GM12872 (cell line): ENCODE measurements around the gene SMIM3.

Source experiments
- TF ChIP-seq, protein P1 (sequence below): IDR thresholded peaks from 3 replicates; pipeline ENCODE4 v1.5.1; 2011; ENCODE audit warnings: low read depth, mild to moderate bottlenecking, low read length, moderate library complexity; ENCODE audit not compliant: insufficient read depth

SMIM3 gene

DNA sequence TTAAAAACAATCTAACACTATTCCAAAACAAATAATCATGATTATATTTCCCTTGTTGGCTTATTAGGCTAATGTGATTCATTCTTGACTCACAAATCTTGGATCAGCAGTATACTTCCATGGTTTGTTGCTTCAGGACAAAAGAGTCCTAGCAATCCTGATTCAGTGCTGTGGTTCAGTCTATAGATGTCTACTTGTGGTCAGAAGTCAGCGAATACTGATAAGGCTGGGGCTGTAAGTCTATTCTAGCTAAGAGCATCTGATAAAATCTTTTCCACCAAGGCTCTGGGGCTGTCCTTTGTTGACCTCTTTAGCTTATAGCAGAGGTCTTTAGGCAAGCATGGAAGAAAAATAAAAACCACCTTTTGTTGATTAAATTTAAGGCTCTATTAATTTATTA, 4.4 kb upstream of the SMIM3 start:
- TF ChIP-seq, protein P1, sequence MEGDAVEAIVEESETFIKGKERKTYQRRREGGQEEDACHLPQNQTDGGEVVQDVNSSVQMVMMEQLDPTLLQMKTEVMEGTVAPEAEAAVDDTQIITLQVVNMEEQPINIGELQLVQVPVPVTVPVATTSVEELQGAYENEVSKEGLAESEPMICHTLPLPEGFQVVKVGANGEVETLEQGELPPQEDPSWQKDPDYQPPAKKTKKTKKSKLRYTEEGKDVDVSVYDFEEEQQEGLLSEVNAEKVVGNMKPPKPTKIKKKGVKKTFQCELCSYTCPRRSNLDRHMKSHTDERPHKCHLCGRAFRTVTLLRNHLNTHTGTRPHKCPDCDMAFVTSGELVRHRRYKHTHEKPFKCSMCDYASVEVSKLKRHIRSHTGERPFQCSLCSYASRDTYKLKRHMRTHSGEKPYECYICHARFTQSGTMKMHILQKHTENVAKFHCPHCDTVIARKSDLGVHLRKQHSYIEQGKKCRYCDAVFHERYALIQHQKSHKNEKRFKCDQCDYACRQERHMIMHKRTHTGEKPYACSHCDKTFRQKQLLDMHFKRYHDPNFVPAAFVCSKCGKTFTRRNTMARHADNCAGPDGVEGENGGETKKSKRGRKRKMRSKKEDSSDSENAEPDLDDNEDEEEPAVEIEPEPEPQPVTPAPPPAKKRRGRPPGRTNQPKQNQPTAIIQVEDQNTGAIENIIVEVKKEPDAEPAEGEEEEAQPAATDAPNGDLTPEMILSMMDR: no peak

DNA sequence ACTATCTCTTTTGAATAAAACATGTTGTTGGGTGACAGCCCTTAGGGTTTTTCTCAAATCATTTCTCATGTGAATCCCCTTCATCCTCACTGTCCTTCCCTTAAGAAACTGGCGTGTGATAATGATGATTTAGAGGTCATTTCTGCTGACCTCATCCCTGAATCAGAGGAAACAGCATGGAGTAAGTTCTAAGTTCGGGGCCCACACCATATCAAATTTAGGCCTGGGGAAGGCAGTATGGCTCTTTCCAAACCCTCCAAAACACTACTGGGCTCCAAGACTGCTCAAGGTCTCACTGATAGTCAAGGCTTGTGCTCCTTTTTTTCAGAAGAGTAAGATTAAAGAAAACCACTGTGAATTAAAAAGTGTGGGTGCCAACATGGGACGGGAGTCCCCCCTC, 872 bp upstream of the SMIM3 start:
- TF ChIP-seq, protein P1: no peak

DNA sequence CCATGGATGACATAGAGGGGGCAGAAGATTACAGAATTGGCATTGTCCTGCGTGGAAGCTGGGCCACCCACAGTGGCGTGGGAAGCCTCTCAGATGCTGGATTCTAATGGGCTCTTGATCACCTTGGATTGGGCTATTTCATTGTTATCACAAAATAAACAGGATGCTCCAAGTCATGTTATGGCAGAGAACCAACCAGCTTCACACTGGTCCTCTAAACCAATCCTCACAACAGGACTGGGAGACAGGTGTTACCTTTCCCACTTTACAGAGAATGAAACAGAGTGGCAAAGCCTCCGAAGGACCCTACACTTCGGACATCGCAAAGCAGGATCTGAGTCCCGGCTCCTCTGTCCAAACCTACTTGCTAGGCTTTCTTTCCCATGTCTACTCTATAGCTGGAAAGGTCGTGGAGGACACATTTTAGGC, 455 bp upstream of the SMIM3 start:
- TF ChIP-seq, protein P1: no peak

DNA sequence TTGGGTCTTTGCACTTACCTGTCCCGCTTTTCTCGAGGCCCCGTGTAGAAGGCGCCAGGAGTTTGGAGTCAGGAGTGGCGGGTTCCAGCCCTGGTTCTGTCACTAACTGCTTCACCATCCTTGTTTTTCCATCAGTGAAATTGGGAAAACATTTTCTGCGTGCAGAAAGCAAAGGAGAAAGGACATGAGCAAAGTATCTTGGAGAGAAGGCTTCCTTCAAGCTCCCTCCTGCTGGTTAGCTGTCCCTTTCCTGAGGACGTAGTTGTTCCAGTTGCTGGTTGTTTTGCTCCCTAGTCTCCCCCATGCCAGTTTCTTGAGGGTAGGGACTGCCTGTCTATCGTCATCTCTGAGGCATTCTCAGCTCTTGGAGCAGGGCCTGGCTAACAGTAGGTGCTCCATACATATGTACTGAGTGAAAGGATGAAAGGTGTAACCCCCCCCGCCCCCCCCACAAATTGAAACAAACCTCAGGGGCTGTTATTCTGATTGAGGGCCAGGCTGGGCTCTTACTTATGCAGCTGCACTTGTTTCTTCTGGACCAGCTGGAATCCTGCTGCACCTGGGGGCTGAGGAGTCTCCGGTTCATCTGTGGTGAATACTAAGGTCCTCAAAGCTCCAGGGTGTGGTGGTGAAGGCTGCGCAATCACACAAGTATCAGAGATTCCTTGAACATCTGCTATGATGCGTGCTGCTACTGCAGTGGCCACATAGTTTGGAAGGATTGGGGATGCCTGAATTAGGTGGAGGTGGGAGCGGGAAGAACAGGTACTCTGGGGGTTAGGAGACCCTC, 1.0 kb downstream of the SMIM3 start:
- TF ChIP-seq, protein P1: no peak

DNA sequence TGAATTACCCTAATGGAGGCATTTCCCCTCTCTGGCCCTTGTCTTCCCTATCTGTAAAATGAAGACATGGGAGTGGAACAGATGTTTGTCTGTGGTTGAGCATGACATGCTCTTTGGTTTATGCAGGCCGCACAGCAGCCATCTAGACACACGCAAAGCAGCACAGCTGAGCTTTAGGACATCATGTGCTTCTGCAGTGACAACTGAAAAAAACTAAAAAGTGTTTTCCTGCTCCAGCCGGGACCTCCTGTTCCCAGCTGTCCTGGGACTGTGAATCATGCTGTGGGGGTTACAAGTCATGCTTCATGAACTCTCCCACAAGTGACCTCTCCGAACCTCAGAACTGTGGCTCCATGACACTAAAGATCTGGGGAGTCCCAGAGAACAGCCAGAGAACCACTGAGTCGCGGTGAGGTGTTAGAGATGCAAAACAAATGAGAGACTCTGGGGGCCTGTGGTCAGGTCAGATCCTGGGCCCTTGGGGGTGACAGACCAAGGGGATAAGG, 1.7 kb downstream of the SMIM3 start:
- TF ChIP-seq, protein P1: no peak

DNA sequence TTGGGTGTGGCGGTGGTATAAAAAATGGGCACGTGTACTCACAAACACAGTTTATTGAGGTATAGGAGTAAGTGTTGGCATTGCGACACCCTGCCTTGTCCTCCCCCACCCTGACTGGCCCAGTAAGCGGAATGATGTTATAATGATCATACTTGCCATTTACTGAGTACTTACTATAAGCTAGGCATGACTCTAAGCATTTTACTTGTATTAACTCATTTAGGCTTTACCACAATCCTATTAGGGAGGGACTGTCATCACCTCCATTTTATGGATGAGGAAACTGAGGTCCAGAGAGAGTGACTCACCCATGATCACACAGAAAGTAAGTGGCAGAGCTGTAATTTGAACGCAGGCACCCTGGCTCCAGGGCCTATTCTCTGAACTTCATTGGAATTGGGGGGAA, 2.3 kb downstream of the SMIM3 start:
- TF ChIP-seq, protein P1: no peak

DNA sequence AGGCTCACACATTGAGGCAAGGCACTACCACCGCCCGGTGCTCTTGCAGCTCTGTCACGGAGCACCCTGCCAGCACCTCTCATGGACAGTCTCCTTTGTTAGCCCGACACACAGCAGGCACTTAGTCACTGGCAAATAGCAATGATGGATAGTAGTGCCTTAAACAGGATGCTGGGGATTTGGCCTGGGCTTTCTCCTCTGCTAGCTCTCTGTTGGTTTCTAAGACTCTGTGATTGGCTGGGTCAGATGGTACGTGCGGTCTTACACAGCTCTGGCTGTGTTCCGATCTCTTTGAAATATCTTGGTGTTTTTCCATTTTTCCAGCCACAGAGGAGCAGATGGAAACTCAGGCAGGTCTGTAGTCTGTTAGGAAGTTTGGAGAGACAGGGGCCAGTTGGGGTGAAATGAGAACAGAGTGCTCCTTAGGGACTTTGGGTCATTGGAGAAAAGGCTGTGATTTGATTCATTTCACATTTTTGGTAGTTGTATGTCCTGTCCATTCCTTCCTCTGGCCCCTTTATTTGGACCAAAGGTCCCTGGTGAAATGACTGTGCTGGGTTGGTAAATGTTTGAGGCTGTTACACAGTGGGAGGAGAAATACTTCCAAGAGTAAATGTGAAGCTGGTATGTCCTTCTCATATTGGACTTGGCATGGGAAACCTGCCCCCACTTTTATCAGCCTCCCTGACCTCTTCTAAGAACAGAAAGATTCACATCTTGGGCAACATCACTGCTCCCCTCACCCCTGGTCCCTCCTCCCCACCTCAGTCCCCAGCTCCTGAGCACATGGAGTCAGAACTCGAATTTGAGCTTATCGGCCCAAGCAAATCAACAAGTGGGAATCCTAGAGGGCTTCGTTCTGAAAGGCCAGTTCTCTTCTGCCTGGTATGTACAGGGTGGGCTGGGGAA, 3.4 kb downstream of the SMIM3 start:
- TF ChIP-seq, protein P1: no peak
